NCI-H748 treated with DMSO at 0.1 percent for 48 hours (cell line): ENCODE results near the gene LYRM9.
A peak's percentile ranks its signal among the peaks of the same experiment; 100 is the strongest.
"Not testable (repeated sequence)": the region's sequence is repeated elsewhere in the genome, so short reads cannot be mapped to it uniquely, and the experiment has no call there.

Source experiments
- DNase-seq: peaks from one replicate; lab custom pipeline; 2025; lab: John Stamatoyannopoulos, UW

The LYRM9 gene

DNA sequence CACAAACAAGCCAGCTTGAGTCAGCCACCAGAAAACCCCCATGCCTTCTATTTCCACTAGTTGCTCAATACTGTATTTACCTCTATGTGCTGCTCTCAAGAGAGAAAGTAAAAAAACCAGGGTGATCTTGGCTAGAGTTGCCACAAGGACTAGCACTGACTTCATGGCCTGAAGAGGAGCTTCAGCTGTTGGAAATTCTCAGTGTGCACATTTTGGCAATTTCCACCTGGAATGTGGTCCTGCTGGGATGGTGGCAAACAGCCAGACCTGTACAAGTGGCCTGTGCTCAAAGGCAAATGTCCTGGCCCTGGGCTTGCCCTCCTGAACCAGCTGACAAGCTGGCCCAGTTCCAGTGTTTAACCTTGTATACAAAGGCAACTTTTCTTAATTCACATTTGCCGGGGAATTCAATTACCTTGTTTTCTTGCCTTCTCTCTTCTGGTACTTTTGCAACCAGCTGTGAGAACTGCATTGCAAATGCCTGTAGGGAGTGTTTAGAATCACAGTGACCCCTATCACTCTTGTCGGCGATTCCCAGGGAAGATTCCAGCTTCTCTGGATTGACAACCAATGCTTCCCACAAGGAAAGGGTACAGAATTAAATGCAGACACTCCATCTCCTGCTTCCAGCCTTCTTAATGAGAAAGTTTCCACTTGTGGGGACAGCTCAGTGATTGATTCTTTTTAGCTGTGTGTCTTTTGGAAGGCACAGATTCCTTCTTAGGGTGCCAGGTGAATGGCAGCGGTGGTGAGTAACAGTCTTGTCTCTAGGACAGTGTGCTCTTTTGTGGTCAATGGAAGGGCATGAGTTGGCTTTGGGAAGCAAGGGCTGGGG lies 53.4 kb downstream of the LYRM9 start:
- DNase-seq = not testable (repeated sequence)

DNA sequence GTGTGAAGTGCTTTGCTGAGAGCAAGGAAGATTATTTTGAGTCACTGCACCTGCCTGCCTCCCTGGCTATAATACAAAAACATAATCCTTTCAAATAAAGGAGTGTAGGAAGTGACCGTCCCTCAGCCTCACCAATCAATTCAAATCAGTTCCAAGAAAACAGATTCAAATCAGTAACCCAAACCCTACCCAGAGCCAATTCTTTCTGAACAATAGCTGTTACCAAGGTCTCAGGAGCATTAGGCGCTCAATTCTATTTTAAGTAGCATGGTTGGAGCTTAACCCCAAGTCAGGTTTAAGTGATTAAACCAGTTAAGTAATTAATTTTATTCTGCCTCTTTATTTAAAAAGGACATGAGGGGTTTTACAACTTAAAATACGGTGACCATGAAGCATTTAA lies 54.6 kb downstream of the LYRM9 start:
- peak; percentile 38 for DNase-seq

DNA sequence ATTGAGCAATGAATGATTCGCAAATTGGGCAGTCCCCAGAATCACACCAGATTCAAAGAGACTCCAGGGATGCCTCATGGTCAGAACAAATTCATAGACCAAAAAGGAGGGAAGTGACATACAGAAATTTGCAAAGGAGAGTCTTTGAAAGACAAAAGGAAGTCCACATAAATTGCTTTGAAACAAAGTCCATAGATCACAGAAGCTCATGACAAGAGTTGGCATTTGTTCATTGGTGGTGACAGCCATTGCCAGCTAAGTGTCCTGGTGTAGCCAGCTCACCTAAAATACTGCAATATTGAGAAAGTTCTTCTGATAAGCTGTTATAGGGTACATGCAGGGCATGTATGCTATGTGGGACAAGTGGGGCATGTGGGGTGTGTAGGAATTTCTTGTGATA lies 55.4 kb downstream of the LYRM9 start:
- DNase-seq = not testable (repeated sequence)

DNA sequence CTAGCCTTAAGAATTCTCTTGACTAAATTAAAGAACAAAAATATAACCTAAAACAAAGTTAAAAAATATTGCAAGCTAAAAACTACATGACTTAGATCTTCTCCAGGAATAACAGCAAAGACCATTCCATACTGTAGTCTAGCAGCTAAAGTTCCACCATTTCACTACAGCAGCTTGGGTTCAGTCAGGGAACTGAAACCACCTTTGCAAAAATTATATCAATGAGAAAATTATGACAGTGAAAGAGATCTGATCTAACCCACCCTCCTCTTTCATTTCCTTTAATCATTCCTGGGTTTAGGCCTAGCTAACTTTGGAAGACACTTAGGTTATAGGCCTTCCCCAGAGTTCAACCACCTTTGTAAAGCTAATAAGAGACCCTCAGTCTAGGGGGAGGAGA lies 56.5 kb downstream of the LYRM9 start:
- DNase-seq = no peak

DNA sequence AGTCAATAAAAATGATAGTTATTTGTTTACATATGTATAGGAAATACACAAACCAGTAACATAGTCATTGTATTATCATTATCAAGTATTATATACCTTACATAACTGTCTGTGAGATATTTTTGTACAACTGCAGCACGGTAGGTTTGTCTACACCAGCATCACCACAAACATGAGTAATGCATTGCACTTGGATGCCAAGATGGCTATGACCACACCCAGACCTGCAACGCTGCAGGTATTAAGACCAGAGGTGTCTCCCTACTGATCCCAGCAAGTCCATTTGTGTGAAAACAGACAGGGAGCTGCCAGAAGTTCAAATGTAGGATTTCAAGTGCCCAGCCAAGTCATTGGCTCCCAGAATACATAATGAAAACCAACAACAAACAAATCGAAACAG lies 58.6 kb downstream of the LYRM9 start:
- DNase-seq = no peak

DNA sequence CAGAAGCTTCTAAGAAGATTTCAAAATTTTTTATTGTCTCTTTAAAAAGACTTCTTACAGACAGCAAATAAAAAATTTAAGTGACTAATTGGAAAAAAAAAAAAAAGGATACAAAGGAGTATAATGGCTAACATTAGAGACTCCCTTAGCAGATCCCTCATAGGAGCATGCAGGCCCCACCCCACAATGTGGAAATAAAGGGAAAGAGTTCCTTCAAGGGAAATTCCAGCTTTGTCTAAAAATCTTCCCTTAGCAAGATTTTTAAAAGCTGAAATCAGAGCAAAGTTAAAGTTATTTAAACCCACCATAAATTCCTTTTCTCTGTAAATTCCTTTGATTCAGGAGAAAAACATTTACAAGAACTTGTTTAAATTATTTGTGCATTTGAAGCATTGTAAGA lies 60.3 kb downstream of the LYRM9 start:
- no peak for DNase-seq

DNA sequence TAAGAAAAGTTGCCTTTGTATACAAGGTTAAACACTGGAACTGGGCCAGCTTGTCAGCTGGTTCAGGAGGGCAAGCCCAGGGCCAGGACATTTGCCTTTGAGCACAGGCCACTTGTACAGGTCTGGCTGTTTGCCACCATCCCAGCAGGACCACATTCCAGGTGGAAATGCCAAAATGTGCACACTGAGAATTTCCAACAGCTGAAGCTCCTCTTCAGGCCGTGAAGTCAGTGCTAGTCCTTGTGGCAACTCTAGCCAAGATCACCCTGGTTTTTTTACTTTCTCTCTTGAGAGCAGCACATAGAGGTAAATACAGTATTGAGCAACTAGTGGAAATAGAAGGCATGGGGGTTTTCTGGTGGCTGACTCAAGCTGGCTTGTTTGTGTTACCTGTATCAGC lies 63.3 kb downstream of the LYRM9 start:
- not testable (repeated sequence) for DNase-seq

DNA sequence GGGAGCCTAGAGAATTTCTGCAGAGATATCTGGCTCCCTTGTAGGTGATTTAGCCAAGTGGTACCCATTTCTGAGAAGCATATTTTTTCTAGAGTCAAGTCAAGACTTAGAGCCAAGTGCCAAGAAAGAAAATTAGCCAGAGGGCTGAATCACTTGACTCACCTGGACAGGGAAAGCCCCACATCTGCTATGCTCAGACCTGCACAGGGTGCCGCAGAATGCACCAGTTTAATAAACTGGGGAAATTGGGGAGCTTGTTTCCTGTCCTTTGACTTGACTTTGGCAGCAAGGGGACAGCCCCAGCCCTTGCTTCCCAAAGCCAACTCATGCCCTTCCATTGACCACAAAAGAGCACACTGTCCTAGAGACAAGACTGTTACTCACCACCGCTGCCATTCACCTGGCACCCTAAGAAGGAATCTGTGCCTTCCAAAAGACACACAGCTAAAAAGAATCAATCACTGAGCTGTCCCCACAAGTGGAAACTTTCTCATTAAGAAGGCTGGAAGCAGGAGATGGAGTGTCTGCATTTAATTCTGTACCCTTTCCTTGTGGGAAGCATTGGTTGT lies 63.9 kb downstream of the LYRM9 start:
- not testable (repeated sequence) for DNase-seq
